GM19023 (cell line): ENCODE measurements around the gene GRB7.
"Not testable (repeated sequence)": the region's sequence is repeated elsewhere in the genome, so short reads cannot be mapped to it uniquely, and the experiment has no call there.

Experiments used
- ATAC-seq: cut with Tn5 transposase; IDR thresholded peaks from one replicate; pipeline ENCODE4 v1.9.1; 2021; ENCODE audit warnings: mild to moderate bottlenecking, moderate library complexity; ENCODE audit not compliant: unreplicated experiment

The GRB7 gene

GRCh38 chr17:39709319-39709997 lies 28.3 kb upstream of the GRB7 start:
- ATAC-seq = no peak

GRCh38 chr17:39709998-39710964 lies 27.5 kb upstream of the GRB7 start:
- ATAC-seq = no peak

- ATAC-seq = not testable (repeated sequence)
Observed at GRCh38 chr17:39711071-39711470, 26.7 kb upstream of the GRB7 start.

- ATAC-seq = no peak
Observed at GRCh38 chr17:39711851-39712250, 25.9 kb upstream of the GRB7 start.

GRCh38 chr17:39714234-39714633 lies 23.5 kb upstream of the GRB7 start:
- no peak for ATAC-seq

- no peak for ATAC-seq
Observed at GRCh38 chr17:39715375-39716072, 22.2 kb upstream of the GRB7 start.

- no peak for ATAC-seq
Observed at GRCh38 chr17:39716073-39716818, 21.5 kb upstream of the GRB7 start.

- ATAC-seq = no peak
Observed at GRCh38 chr17:39716879-39717536, 20.7 kb upstream of the GRB7 start.

GRCh38 chr17:39717660-39718059 lies 20.1 kb upstream of the GRB7 start:
- ATAC-seq = no peak

GRCh38 chr17:39719563-39720355 lies 18.0 kb upstream of the GRB7 start:
- ATAC-seq = no peak

- ATAC-seq = no peak
Observed at GRCh38 chr17:39722104-39722503, 15.6 kb upstream of the GRB7 start.

GRCh38 chr17:39722965-39723848 lies 14.5 kb upstream of the GRB7 start:
- no peak for ATAC-seq

GRCh38 chr17:39724731-39725130 lies 13.0 kb upstream of the GRB7 start:
- ATAC-seq = no peak

GRCh38 chr17:39725923-39726322 lies 11.8 kb upstream of the GRB7 start:
- ATAC-seq = not testable (repeated sequence)

GRCh38 chr17:39726617-39727016 lies 11.1 kb upstream of the GRB7 start:
- ATAC-seq = no peak

GRCh38 chr17:39727556-39727955 lies 10.2 kb upstream of the GRB7 start:
- no peak for ATAC-seq

- ATAC-seq = no peak
Observed at GRCh38 chr17:39729280-39729851, 8.4 kb upstream of the GRB7 start.
